Nephron (organoid): ENCODE results near the gene SREBF1.

Experiments
- H3K27ac Mint-ChIP-seq, 3 experiments: 2 replicates each; pipeline ENCODE4 v1.8.0; 2020; ENCODE audit warnings: mixed read lengths in 3 of 3, mild to moderate bottlenecking in 2 of 3, moderate library complexity in 1 of 3
- H3K27me3 Mint-ChIP-seq: 2 replicates; pipeline ENCODE4 v1.8.0; 2021; ENCODE audit warnings: low read depth, mild to moderate bottlenecking, moderate library complexity, mixed read lengths
- H3K36me3 Mint-ChIP-seq: 2 replicates; pipeline ENCODE4 v1.8.0; 2020; ENCODE audit warnings: low read depth, mixed read lengths
- H3K4me1 Mint-ChIP-seq: 2 replicates; pipeline ENCODE4 v1.8.0; 2020; ENCODE audit warnings: mixed read lengths
- H3K4me3 Mint-ChIP-seq, 3 experiments: 2 replicates each; pipeline ENCODE4 v1.8.0; 2020; ENCODE audit warnings: mild to moderate bottlenecking in 3 of 3, mixed read lengths in 3 of 3, moderate library complexity in 2 of 3
- H3K9me3 Mint-ChIP-seq: 2 replicates; pipeline ENCODE4 v1.8.0; 2020; ENCODE audit warnings: mixed read lengths
- CTCF ChIP-seq, 3 experiments: fragments of 200-600 bp; sonication (generic); IDR thresholded peaks; one replicate each; pipeline ENCODE4 v1.5.0; 2021; ENCODE audit warnings: antibody characterized with exemption in 3 of 3; ENCODE audit not compliant: unreplicated experiment in 3 of 3

The SREBF1 gene

GRCh38 chr17:17793378-17794214 lies 43.2 kb downstream of the SREBF1 start:
- Mint-ChIP-seq H3K27me3 (peaks cover 3% of the 10 kb centered on the region), H3K27ac (no peak overlapping the region), H3K9me3 (no peaks in the 10 kb centered on the region), H3K4me1 (peaks cover 48% of the 10 kb centered on the region), H3K4me3 (no peak overlapping the region), H3K36me3 (peaks cover 12% of the 10 kb centered on the region)
- no peak for TF ChIP-seq CTCF (IDR thresholded peaks at IDR 0.05; ENCODE audit: unreplicated experiment in 3 of 3)

- Mint-ChIP-seq H3K27me3 (peaks cover 3% of the 10 kb centered on the region), H3K9me3 (no peaks in the 10 kb centered on the region), H3K36me3 (peaks cover 9% of the 10 kb centered on the region), H3K27ac (peak overlapping the region; percentile 57 to 81 (median 72)), H3K4me1 (peaks cover 52% of the 10 kb centered on the region), H3K4me3 (peak overlapping the region in 2 of 3 experiments; percentile 14 to 42)
- no peak for TF ChIP-seq CTCF (IDR thresholded peaks at IDR 0.05; ENCODE audit: unreplicated experiment in 3 of 3)
Observed at GRCh38 chr17:17792551-17793377, 44.0 kb downstream of the SREBF1 start.

- peaks cover 6% of the 10 kb centered on the region for H3K36me3 Mint-ChIP-seq
- peak overlapping the region; percentile 57 to 81 (median 72) for H3K27ac Mint-ChIP-seq
- peaks cover 56% of the 10 kb centered on the region for H3K4me1 Mint-ChIP-seq
- TF ChIP-seq CTCF (IDR thresholded peaks at IDR 0.05; ENCODE audit: unreplicated experiment in 3 of 3), result no peak
- H3K27me3 Mint-ChIP-seq, result peaks cover 3% of the 10 kb centered on the region
- H3K4me3 Mint-ChIP-seq, result peak overlapping the region in 2 of 3 experiments; percentile 6 to 25
- H3K9me3 Mint-ChIP-seq, result no peaks in the 10 kb centered on the region
Observed at GRCh38 chr17:17792037-17792550, 44.7 kb downstream of the SREBF1 start.

GRCh38 chr17:17790637-17791464 lies 45.9 kb downstream of the SREBF1 start:
- H3K27me3 Mint-ChIP-seq, result peaks cover 3% of the 10 kb centered on the region
- no peaks in the 10 kb centered on the region for H3K9me3 Mint-ChIP-seq
- no peak for TF ChIP-seq CTCF (IDR thresholded peaks at IDR 0.05; ENCODE audit: unreplicated experiment in 3 of 3)
- H3K36me3 Mint-ChIP-seq, result peaks cover 6% of the 10 kb centered on the region
- peak overlapping the region; percentile 54 to 69 (median 66) for H3K27ac Mint-ChIP-seq
- peaks cover 64% of the 10 kb centered on the region for H3K4me1 Mint-ChIP-seq
- no peak overlapping the region for H3K4me3 Mint-ChIP-seq

GRCh38 chr17:17789828-17790636 lies 46.8 kb downstream of the SREBF1 start:
- Mint-ChIP-seq H3K9me3 (no peaks in the 10 kb centered on the region), H3K36me3 (peaks cover 6% of the 10 kb centered on the region), H3K27me3 (peaks cover 3% of the 10 kb centered on the region), H3K27ac (peak overlapping the region; percentile 25 to 69 (median 54)), H3K4me3 (peak overlapping the region in 1 of 3 experiments; percentile 13), H3K4me1 (peaks cover 72% of the 10 kb centered on the region)
- TF ChIP-seq CTCF (IDR thresholded peaks at IDR 0.05; ENCODE audit: unreplicated experiment in 3 of 3), result no peak
